GM12878 (cell line): ENCODE data around the gene GRM3.

Experiments
- CREM ChIP-seq: IDR thresholded peaks from 2 replicates; pipeline ENCODE4 v1.6.1; 2014; ENCODE audit warnings: antibody characterized with exemption, low read depth
- EP300 ChIP-seq, 2 experiments: fragments of 150-350 bp in 1 of 2; IDR thresholded peaks; 2 replicates each; pipeline ENCODE4 v1.6.1; 2011 to 2012; ENCODE audit warnings: low read depth in 2 of 2, low read length in 2 of 2, borderline replicate concordance in 1 of 2, improper control_type of control experiment in 1 of 2, inconsistent platforms in 1 of 2; ENCODE audit not compliant: control insufficient read depth in 1 of 2
- EZH2 ChIP-seq: IDR thresholded peaks from 2 replicates; pipeline ENCODE4 v1.6.1; 2012; ENCODE audit warnings: low read depth, mild to moderate bottlenecking, control low read depth, inconsistent platforms, low read length, borderline replicate concordance; ENCODE audit not compliant: control insufficient read depth
- SMAD5 ChIP-seq: IDR thresholded peaks from 2 replicates; pipeline ENCODE4 v1.6.1; 2016; ENCODE audit warnings: antibody characterized with exemption, low read depth
- SUZ12 ChIP-seq: fragments of 200-600 bp; sonication (generic); IDR thresholded peaks from one replicate; pipeline ENCODE4 v1.6.1; 2018; ENCODE audit warnings: antibody characterized with exemption, mild to moderate bottlenecking; ENCODE audit not compliant: unreplicated experiment
- TF ChIP-seq, protein P1 (sequence below), 3 experiments: IDR thresholded peaks in 2 of 3; conservative IDR thresholded peaks in 1 of 3; 2 replicates each; pipeline ENCODE4 v1.5.1; 2011; ENCODE audit warnings: low read depth in 3 of 3, low read length in 3 of 3, mild to moderate bottlenecking in 3 of 3, control low read depth in 2 of 3, moderate library complexity in 2 of 3, inconsistent platforms in 1 of 3, mixed read lengths in 1 of 3; ENCODE audit not compliant: control insufficient read depth in 2 of 3, insufficient read depth in 1 of 3; ENCODE audit errors: extremely low read depth in 1 of 3
- TF ChIP-seq, protein P2 (sequence below): IDR thresholded peaks from 2 replicates; pipeline ENCODE4 v1.6.1; 2012; ENCODE audit warnings: low read depth, low read length, improper control_type of control experiment

DNA sequence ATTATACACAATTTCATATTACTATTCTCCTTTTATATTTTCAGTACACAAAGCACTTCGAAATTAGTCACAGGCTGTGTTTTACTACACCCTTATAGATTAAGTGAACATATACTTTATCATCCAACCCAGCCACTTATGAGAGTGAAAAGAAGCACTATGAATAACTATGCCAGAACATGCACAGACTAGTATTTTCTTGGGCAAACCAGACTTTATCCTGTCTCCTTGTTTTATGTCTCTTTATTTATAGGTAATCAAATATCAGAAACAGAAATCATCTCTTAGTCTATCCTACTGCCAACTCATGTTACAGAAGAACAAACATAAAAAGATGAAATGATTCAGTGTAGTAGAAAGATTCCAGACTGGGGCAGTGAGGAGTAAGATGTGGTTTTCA, 171.8 kb downstream of the GRM3 start:
- TF ChIP-seq EP300 (IDR thresholded peaks at IDR 0.05; ENCODE audit: borderline replicate concordance in 1 of 2, control insufficient read depth in 1 of 2, low read depth in 2 of 2, low read length in 2 of 2), result no peak
- TF ChIP-seq SUZ12, result no peak
- TF ChIP-seq, protein P1, sequence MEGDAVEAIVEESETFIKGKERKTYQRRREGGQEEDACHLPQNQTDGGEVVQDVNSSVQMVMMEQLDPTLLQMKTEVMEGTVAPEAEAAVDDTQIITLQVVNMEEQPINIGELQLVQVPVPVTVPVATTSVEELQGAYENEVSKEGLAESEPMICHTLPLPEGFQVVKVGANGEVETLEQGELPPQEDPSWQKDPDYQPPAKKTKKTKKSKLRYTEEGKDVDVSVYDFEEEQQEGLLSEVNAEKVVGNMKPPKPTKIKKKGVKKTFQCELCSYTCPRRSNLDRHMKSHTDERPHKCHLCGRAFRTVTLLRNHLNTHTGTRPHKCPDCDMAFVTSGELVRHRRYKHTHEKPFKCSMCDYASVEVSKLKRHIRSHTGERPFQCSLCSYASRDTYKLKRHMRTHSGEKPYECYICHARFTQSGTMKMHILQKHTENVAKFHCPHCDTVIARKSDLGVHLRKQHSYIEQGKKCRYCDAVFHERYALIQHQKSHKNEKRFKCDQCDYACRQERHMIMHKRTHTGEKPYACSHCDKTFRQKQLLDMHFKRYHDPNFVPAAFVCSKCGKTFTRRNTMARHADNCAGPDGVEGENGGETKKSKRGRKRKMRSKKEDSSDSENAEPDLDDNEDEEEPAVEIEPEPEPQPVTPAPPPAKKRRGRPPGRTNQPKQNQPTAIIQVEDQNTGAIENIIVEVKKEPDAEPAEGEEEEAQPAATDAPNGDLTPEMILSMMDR (IDR thresholded peaks at IDR 0.05 in 2 of 3, conservative IDR thresholded peaks at IDR 0.05 in 1 of 3; ENCODE audit: control insufficient read depth in 2 of 3, extremely low read depth in 1 of 3, insufficient read depth in 1 of 3, low read depth in 3 of 3, low read length in 3 of 3), result no peak
- no peak for TF ChIP-seq CREM
- no peak for TF ChIP-seq EZH2
- TF ChIP-seq SMAD5, result no peak
- TF ChIP-seq, protein P2, sequence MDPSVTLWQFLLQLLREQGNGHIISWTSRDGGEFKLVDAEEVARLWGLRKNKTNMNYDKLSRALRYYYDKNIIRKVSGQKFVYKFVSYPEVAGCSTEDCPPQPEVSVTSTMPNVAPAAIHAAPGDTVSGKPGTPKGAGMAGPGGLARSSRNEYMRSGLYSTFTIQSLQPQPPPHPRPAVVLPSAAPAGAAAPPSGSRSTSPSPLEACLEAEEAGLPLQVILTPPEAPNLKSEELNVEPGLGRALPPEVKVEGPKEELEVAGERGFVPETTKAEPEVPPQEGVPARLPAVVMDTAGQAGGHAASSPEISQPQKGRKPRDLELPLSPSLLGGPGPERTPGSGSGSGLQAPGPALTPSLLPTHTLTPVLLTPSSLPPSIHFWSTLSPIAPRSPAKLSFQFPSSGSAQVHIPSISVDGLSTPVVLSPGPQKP, result no peak
